Activated CD8-positive, alpha-beta T cell treated with anti-CD3 and anti-CD28 coated beads for 36 hours (primary cell): ENCODE measurements around the gene KCNS1. TPM values are rescaled to one million over a fixed set of nuclear protein-coding genes. Genes with fewer than 3 reads are reported as not detected.

Source experiments
- ATAC-seq: fragments of 200-7000 bp; cut with Tn5 transposase; one replicate; pipeline ENCODE4 v1.10.0; 2021; ENCODE audit warnings: mild to moderate bottlenecking, moderate library complexity
- CTCF ChIA-PET: fragments of 350-600 bp; sonication (Branson Sonifier 250); formaldehyde crosslinking; loops from one replicate; lab custom pipeline; 2021; ENCODE audit warnings: antibody characterized with exemption; lab: Charles Lee
- POLR2A ChIA-PET: fragments of 350-600 bp; sonication (Branson Sonifier 250); formaldehyde crosslinking; loops from one replicate; lab custom pipeline; 2021; ENCODE audit warnings: antibody characterized with exemption; lab: Charles Lee
- DNase-seq: peaks from one replicate; pipeline ENCODE4 v3.0.0-alpha.2; 2020
- H3K27ac Mint-ChIP-seq: one replicate; pipeline ENCODE4 v1.8.0; 2021; ENCODE audit warnings: mild to moderate bottlenecking, mixed read lengths
- H3K27me3 Mint-ChIP-seq: one replicate; pipeline ENCODE4 v1.8.0; 2021; ENCODE audit warnings: mixed read lengths
- H3K36me3 Mint-ChIP-seq: one replicate; pipeline ENCODE4 v1.8.0; 2021; ENCODE audit warnings: low read depth, mixed read lengths
- H3K4me1 Mint-ChIP-seq: one replicate; pipeline ENCODE4 v1.8.0; 2021; ENCODE audit warnings: low read depth, mixed read lengths
- H3K4me3 Mint-ChIP-seq: one replicate; pipeline ENCODE4 v1.8.0; 2021; ENCODE audit warnings: mild to moderate bottlenecking, moderate library complexity, mixed read lengths
- H3K9me3 Mint-ChIP-seq: one replicate; pipeline ENCODE4 v1.8.0; 2021; ENCODE audit warnings: mixed read lengths
- CTCF ChIP-seq: fragments of 200-600 bp; IDR thresholded peaks from one replicate; pipeline ENCODE4 v1.8.0; 2022; ENCODE audit warnings: antibody characterized with exemption, mild to moderate bottlenecking
- intact Hi-C: fragments of 100-400 bp; cut with micrococcal nuclease; formaldehyde crosslinking; loops from one replicate; pipeline ENCODE4 v1.10.0; 2022
- total RNA-seq, 2 experiments: library from RNA; stranded (reverse); gene quantifications; one replicate each; pipeline ENCODE4 v1.2.3, GENCODE V29; 2021

Gene KCNS1
- total RNA-seq, 2 experiments from 2014 or later, result 0.38 to 0.54 TPM

- H3K27ac Mint-ChIP-seq, result peak overlapping the region; percentile 82
- H3K9me3 Mint-ChIP-seq, result no peaks in the 10 kb centered on the region
- TF ChIP-seq CTCF, result no peak
- no peaks in the 10 kb centered on the region for H3K27me3 Mint-ChIP-seq
- ChIA-PET CTCF (interaction anchor here (0.8 to 10.8 kb wide), 8 partner anchors 8 to 54 kb away, joined by 3 to 111 read pairs (median 3); no protein-coding TSS in a partner anchor), POLR2A (interaction anchor here (0.6 to 0.7 kb wide), 2 partner anchors 23 to 64 kb away, joined by 3 read pairs; no protein-coding TSS in a partner anchor)
- intact Hi-C loops, result no loop called here
- peaks cover 55% of the 10 kb centered on the region for H3K36me3 Mint-ChIP-seq
- DNase-seq (no peak), ATAC-seq (no peak)
- peaks cover 80% of the 10 kb centered on the region for H3K4me1 Mint-ChIP-seq
- no peak overlapping the region for H3K4me3 Mint-ChIP-seq
Measured at GRCh38 chr20:45058168-45058850, 42.6 kb downstream of the KCNS1 start.

- peaks cover 87% of the 10 kb centered on the region for H3K4me1 Mint-ChIP-seq
- DNase-seq (no peak), ATAC-seq (no peak)
- H3K36me3 Mint-ChIP-seq, result peaks cover 58% of the 10 kb centered on the region
- no peak for TF ChIP-seq CTCF
- POLR2A ChIA-PET, result interaction anchor here (1.0 kb wide), 1 partner anchor 9 kb away, joined by 3 read pairs; no protein-coding TSS in a partner anchor
- no peaks in the 10 kb centered on the region for H3K27me3 Mint-ChIP-seq
- peak overlapping the region; percentile 41 for H3K27ac Mint-ChIP-seq
- CTCF ChIA-PET, result interaction anchor here (1.2 to 10.8 kb wide), 4 partner anchors 13 to 234 kb away, joined by 4 to 111 read pairs (median 6); no protein-coding TSS in a partner anchor
- no peaks in the 10 kb centered on the region for H3K9me3 Mint-ChIP-seq
- H3K4me3 Mint-ChIP-seq, result no peak overlapping the region
- intact Hi-C loops, result no loop called here
Measured at GRCh38 chr20:45056473-45057173, 44.3 kb downstream of the KCNS1 start.

- no peaks in the 10 kb centered on the region for H3K9me3 Mint-ChIP-seq
- ChIA-PET CTCF (interaction anchor here (0.8 to 10.8 kb wide), 4 partner anchors 12 to 44 kb away, joined by 3 to 111 read pairs (median 22); no protein-coding TSS in a partner anchor), POLR2A (interaction anchor here (0.6 to 1.4 kb wide), 2 partner anchors 41 to 96 kb away, joined by 3 read pairs; no protein-coding TSS in a partner anchor)
- H3K4me1 Mint-ChIP-seq, result peaks cover 81% of the 10 kb centered on the region
- H3K36me3 Mint-ChIP-seq, result peaks cover 56% of the 10 kb centered on the region
- no peak for TF ChIP-seq CTCF
- peak overlapping the region; percentile 75 for H3K27ac Mint-ChIP-seq
- ATAC-seq, result peak; percentile 22
- intact Hi-C loops, result no loop called here
- no peak for DNase-seq
- H3K27me3 Mint-ChIP-seq, result no peaks in the 10 kb centered on the region
- no peak overlapping the region for H3K4me3 Mint-ChIP-seq
Measured at GRCh38 chr20:45055056-45055455, 45.9 kb downstream of the KCNS1 start.

GRCh38 chr20:45053430-45054351 lies 47.2 kb downstream of the KCNS1 start:
- POLR2A ChIA-PET, result interaction anchor here (0.7 to 1.4 kb wide), 4 partner anchors 23 to 62 kb away, joined by 3 to 4 read pairs (median 3); no protein-coding TSS in a partner anchor
- Mint-ChIP-seq H3K27ac (peak overlapping the region; percentile 85), H3K36me3 (peaks cover 64% of the 10 kb centered on the region), H3K4me1 (peaks cover 84% of the 10 kb centered on the region), H3K27me3 (no peaks in the 10 kb centered on the region), H3K9me3 (no peaks in the 10 kb centered on the region), H3K4me3 (no peak overlapping the region)
- DNase-seq (peak; percentile 16), ATAC-seq (peak; percentile 20)
- no peak for TF ChIP-seq CTCF
- CTCF ChIA-PET, result interaction anchor here (1.9 to 10.8 kb wide), 5 partner anchors 11 to 42 kb away, joined by 4 to 111 read pairs (median 9); no protein-coding TSS in a partner anchor
- intact Hi-C loops, result no loop called here
